DND-41 (cell line): Measurements from ENCODE around the gene B3GLCT.

Source experiments
- ATAC-seq: fragments of 200-7000 bp; cut with Tn5 transposase; 3 replicates; pipeline ENCODE4 v1.9.1; 2021; ENCODE audit warnings: low read depth; ENCODE audit not compliant: insufficient read depth
- DNase-seq: peaks from one replicate; pipeline ENCODE4 v3.0.0-alpha.2; 2020
- H2AFZ ChIP-seq: 2 replicates; pipeline ENCODE4 v1.6.0; 2012; ENCODE audit warnings: low read depth, low read length
- H3K27ac ChIP-seq: 2 replicates; pipeline ENCODE4 v1.5.1; 2012; ENCODE audit warnings: low read length, inconsistent platforms
- H3K27me3 ChIP-seq: fragments of 200-600 bp; sonication (generic); 2 replicates; pipeline ENCODE4 v1.6.0; 2012; ENCODE audit warnings: low read length, mild to moderate bottlenecking, inconsistent platforms; ENCODE audit not compliant: insufficient read depth, poor library complexity
- H3K36me3 ChIP-seq: 2 replicates; pipeline ENCODE4 v1.5.1; 2012; ENCODE audit warnings: low read length, inconsistent platforms; ENCODE audit not compliant: insufficient read depth
- H3K4me1 ChIP-seq: 2 replicates; pipeline ENCODE4 v1.5.1; 2012; ENCODE audit warnings: mild to moderate bottlenecking, low read length; ENCODE audit not compliant: insufficient read depth
- H3K4me2 ChIP-seq: 2 replicates; pipeline ENCODE4 v1.6.0; 2012; ENCODE audit warnings: mild to moderate bottlenecking, moderate library complexity, low read length, inconsistent platforms; ENCODE audit not compliant: insufficient read depth
- H3K4me3 ChIP-seq, 2 experiments: fragments of 200-600 bp in 1 of 2; shearing (Covaris generic) in 1 of 2; 2 replicates each; pipeline ENCODE4 v1.5.1; 2012 to 2016; ENCODE audit warnings: inconsistent platforms in 2 of 2, low read length in 2 of 2, mild to moderate bottlenecking in 2 of 2, low read depth in 1 of 2, moderate library complexity in 1 of 2
- H3K79me2 ChIP-seq: 2 replicates; pipeline ENCODE4 v1.6.0; 2012; ENCODE audit warnings: low read length, inconsistent platforms; ENCODE audit not compliant: insufficient read depth
- H3K9ac ChIP-seq: 2 replicates; pipeline ENCODE4 v1.6.0; 2012; ENCODE audit warnings: low read depth, mild to moderate bottlenecking, inconsistent platforms, low read length, moderate library complexity
- H3K9me3 ChIP-seq: 2 replicates; pipeline ENCODE4 v1.5.1; 2012; ENCODE audit warnings: low read length, moderate library complexity, mild to moderate bottlenecking, inconsistent platforms; ENCODE audit not compliant: insufficient read depth, severe bottlenecking
- H4K20me1 ChIP-seq: 2 replicates; pipeline ENCODE4 v1.6.0; 2012; ENCODE audit warnings: low read length; ENCODE audit not compliant: insufficient read depth
- EZH2 ChIP-seq: IDR thresholded peaks from 3 replicates; pipeline ENCODE4 v1.6.1; 2012; ENCODE audit warnings: borderline replicate concordance, low read depth, mild to moderate bottlenecking, moderate library complexity, low read length, inconsistent platforms; ENCODE audit not compliant: severe bottlenecking
- TF ChIP-seq, protein P1 (sequence below): IDR thresholded peaks from 2 replicates; pipeline ENCODE4 v1.5.1; 2012; ENCODE audit warnings: borderline replicate concordance, low read length, moderate library complexity, mild to moderate bottlenecking; ENCODE audit not compliant: poor library complexity, severe bottlenecking; ENCODE audit errors: extremely low read depth

B3GLCT gene

GRCh38 chr13:31356991-31357390 lies 157.2 kb downstream of the B3GLCT start:
- Histone ChIP-seq H3K4me1 (no peaks in the 10 kb centered on the region), H3K4me3 (no peak overlapping the region), H3K4me2 (no peak overlapping the region)

GRCh38 chr13:31357581-31357980 lies 157.8 kb downstream of the B3GLCT start:
- Histone ChIP-seq H3K9ac (no peak overlapping the region), H3K4me3 (no peak overlapping the region), H3K27ac (no peak overlapping the region), H4K20me1 (no peaks in the 10 kb centered on the region), H3K9me3 (peaks cover 17% of the 10 kb centered on the region), H3K36me3 (no peaks in the 10 kb centered on the region), H3K27me3 (no peaks in the 10 kb centered on the region), H3K79me2 (no peaks in the 10 kb centered on the region), H3K4me2 (no peak overlapping the region), H2AFZ (no peak overlapping the region), H3K4me1 (no peaks in the 10 kb centered on the region)
- no peak for TF ChIP-seq EZH2
- TF ChIP-seq, protein P1, sequence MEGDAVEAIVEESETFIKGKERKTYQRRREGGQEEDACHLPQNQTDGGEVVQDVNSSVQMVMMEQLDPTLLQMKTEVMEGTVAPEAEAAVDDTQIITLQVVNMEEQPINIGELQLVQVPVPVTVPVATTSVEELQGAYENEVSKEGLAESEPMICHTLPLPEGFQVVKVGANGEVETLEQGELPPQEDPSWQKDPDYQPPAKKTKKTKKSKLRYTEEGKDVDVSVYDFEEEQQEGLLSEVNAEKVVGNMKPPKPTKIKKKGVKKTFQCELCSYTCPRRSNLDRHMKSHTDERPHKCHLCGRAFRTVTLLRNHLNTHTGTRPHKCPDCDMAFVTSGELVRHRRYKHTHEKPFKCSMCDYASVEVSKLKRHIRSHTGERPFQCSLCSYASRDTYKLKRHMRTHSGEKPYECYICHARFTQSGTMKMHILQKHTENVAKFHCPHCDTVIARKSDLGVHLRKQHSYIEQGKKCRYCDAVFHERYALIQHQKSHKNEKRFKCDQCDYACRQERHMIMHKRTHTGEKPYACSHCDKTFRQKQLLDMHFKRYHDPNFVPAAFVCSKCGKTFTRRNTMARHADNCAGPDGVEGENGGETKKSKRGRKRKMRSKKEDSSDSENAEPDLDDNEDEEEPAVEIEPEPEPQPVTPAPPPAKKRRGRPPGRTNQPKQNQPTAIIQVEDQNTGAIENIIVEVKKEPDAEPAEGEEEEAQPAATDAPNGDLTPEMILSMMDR = no peak
- DNase-seq (no peak), ATAC-seq (no peak)

More at GRCh38 chr13:31356991-31357390, 157.2 kb downstream of the B3GLCT start:
- ATAC-seq (no peak), DNase-seq (no peak)
- Histone ChIP-seq H3K9ac (no peak overlapping the region), H3K36me3 (no peaks in the 10 kb centered on the region), H3K27ac (no peak overlapping the region), H4K20me1 (no peaks in the 10 kb centered on the region), H3K9me3 (peaks cover 17% of the 10 kb centered on the region), H3K79me2 (no peaks in the 10 kb centered on the region), H2AFZ (no peak overlapping the region), H3K27me3 (no peaks in the 10 kb centered on the region)
- no peak for TF ChIP-seq EZH2
- TF ChIP-seq, protein P1 = no peak

DNA sequence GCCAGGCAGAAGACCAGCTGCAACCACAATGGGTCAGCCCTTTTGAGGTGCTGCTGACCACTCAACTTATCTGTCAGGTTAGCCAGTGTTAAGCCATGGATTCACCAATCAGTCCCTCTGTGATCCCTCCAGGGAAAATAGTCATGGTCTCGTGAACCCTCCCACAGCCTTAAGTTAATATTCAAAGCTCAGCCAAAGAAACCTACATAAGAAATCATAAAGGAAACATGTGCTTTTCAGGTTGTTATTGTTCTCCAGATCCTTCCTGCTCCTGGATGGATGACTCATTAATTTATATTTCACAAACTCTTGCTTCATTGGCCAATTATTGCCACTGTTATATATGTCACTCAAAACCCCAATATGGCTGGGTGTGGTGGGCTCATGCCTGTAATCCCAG lies 161.9 kb downstream of the B3GLCT start:
- ATAC-seq (no peak), DNase-seq (no peak)
- H3K4me1 ChIP-seq = no peaks in the 10 kb centered on the region
- peaks cover 14% of the 10 kb centered on the region for H3K9me3 ChIP-seq
- H3K27me3 ChIP-seq = no peaks in the 10 kb centered on the region
- TF ChIP-seq, protein P1 = no peak
- no peak for TF ChIP-seq EZH2
- H4K20me1 ChIP-seq = no peaks in the 10 kb centered on the region
- H3K9ac ChIP-seq = no peak overlapping the region
- no peaks in the 10 kb centered on the region for H3K36me3 ChIP-seq
- H3K27ac ChIP-seq = no peak overlapping the region
- no peaks in the 10 kb centered on the region for H3K79me2 ChIP-seq
- H3K4me2 ChIP-seq = no peak overlapping the region
- no peak overlapping the region for H2AFZ ChIP-seq
- no peak overlapping the region for H3K4me3 ChIP-seq

DNA sequence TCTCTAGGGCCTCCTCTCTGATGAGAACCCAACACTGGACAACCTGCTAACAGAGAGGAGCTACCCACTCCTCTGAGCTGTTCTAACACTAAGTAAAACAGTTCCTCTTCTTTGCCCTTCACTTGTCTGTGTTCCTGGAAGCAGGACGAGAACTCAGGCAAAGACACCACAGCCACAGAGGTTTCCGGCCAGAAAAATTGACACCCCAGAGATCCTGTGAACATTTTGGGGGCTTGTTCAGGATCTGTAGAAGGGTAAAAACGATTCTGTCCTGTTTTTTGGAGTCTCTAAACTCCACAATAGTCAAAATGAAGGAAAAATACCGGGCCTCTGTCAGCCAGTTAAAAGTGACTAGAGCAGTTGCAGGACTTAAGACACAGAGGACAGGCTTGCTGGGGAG lies 165.9 kb downstream of the B3GLCT start:
- ATAC-seq (no peak), DNase-seq (no peak)
- Histone ChIP-seq H3K4me2 (no peak overlapping the region), H3K9ac (no peak overlapping the region), H3K36me3 (no peaks in the 10 kb centered on the region), H3K79me2 (no peaks in the 10 kb centered on the region), H3K27me3 (no peaks in the 10 kb centered on the region), H3K4me3 (no peak overlapping the region), H3K4me1 (no peaks in the 10 kb centered on the region), H4K20me1 (no peaks in the 10 kb centered on the region), H3K27ac (no peak overlapping the region), H2AFZ (no peak overlapping the region), H3K9me3 (peaks cover 14% of the 10 kb centered on the region)
- TF ChIP-seq, protein P1 = no peak
- TF ChIP-seq EZH2 = no peak
